GM18873 (cell line): ENCODE measurements around the gene MIPOL1.

Experiments used
- ATAC-seq: cut with Tn5 transposase; IDR thresholded peaks from one replicate; pipeline ENCODE4 v1.9.1; 2021; ENCODE audit warnings: mild to moderate bottlenecking, moderate library complexity, moderate number of reproducible peaks; ENCODE audit not compliant: unreplicated experiment, low FRiP score

The MIPOL1 gene

GRCh38 chr14:37579274-37579673 is 381.5 kb downstream of the MIPOL1 start:
- no peak for ATAC-seq

GRCh38 chr14:37580146-37580545 is 382.4 kb downstream of the MIPOL1 start:
- no peak for ATAC-seq

DNA sequence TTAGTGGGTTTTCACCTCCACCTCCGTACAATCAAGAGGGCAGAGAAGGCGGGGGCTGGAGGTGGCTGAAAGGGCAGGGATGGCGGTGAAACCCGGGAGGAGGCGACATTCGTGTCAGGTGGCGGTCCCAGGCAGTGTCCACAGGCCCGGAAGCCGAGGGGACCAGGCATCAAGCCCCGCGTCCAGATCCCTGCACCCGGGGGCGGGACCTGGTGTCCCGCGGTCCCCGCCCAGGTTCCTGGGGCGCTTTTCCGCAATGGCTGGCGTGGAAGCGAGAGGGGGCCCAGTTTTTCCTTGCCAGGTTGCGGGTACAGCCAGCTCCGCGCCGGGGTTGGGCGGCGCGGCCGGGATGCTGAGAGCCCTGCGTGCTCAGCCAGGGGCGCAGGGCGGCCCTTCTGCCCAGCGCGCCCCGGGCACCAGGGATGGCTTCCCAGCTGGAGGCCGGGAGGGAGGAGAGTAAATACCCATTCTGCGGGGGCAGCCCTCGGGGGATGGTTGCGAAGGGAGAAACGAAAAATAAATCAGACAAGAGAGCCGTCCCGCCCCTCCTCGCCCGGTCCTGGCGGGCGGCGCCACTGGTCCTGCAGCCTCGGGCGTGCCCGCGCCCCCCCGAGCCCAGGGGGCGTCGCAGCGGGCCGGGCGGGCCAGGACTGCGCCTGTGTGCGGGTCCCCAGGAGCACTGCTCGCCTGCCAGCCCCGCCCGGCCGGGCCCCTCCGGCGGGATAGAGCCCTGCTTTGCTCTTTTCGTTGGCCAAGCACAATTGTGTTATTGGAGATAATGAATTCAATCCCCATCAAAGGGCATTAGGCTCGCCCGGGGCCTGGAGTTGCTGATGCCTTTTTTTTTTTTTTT is 385.8 kb downstream of the MIPOL1 start:
- ATAC-seq, result no peak

DNA sequence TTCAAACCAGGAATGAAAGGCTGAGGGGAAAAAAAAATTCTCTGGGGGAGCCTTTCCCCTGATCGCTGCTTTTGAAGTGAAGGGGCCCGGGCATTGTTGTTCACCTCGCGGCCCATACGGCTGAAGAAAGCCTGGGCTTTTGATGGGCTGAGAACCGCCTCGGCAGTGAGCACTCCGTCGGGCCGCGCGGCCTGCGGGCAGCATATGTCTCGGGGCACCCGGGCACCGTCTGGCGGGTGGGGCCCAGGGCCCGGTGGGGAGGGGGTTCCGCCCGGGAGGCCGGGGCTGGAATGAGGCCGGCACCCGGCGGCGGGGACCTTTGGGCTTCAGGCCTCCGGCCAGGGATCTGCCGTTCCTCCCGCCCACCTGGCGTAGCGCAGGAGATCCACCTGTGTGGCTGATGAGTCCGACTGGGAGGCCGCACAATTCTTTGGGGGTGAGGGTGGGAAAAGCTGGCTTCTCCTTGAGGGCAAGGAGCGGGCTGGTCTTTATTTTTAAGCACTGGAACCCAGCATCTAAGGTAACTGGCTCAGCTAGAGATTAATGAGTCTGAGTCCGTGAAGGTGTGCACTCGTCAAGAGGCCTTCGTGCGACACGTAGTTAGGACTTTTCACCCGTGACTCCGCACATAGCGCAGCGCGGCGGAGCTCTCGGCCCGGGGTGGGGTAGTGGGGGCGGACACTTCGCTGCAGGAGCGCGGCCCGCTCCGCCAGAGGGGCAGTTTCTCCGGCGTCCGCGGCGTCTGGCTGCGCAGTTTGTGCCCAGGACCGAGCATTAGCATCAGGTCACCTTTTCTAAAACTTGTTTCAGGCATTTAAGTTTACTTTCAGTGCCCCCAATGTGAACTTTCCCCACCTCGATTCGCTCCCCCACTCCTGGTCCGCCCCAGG is 386.7 kb downstream of the MIPOL1 start:
- ATAC-seq, result no peak

DNA sequence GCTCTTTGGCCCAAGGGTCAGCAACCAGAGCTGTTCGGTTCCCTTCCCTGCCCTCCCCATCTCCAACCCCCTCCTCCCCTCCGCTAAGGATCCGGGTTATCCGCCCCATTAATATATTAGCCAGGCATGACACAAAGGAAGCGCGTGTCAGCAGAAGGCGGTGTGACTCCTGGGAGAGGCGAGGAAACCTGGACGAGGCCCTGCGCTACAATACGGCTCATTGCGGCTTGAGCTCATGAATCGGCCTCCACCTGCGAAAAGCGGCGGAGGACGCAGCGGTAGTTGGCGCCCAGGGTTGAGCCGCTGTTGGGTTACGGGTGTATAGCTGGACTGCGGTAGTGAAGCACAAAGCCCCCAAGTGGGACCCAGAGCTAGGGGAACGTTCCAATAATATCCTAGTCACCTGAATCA is 387.4 kb downstream of the MIPOL1 start:
- no peak for ATAC-seq

- ATAC-seq, result no peak
These were observed 388.4 kb downstream of the MIPOL1 start for GRCh38 chr14:37585971-37586796.

DNA sequence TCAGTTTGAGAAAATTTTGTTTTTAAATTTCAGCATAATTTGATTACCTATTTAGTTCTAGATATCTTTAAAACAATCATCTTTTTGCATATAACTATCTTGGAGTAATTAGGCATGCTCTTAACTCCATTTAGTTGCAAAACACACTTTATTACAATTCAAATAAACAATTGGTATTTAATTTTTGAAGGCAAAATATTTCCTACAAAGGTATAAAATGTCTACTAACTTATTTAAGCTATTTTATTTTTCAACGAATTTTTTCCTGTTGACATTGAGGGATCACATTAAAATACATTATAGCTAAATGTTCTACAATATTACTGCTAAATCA is 389.0 kb downstream of the MIPOL1 start:
- ATAC-seq, result no peak

GRCh38 chr14:37587131-37587803 is 389.5 kb downstream of the MIPOL1 start:
- no peak for ATAC-seq

GRCh38 chr14:37587881-37588666 is 390.3 kb downstream of the MIPOL1 start:
- ATAC-seq, result no peak

DNA sequence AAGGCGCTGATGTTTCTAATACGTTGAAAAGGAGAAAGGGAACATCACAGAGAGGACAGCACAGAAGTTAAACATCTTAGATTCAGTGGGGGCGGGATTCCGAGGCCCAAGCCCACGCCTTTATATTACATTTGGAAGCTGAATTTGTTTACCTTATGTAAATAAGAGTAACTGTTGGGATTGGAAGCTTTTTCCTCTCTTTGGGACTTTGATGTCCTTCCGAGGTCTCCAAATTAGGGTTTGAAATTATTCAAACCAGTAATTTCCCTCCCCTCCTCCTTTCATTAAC is 390.9 kb downstream of the MIPOL1 start:
- no peak for ATAC-seq

GRCh38 chr14:37588956-37589714 is 391.4 kb downstream of the MIPOL1 start:
- ATAC-seq, result no peak

DNA sequence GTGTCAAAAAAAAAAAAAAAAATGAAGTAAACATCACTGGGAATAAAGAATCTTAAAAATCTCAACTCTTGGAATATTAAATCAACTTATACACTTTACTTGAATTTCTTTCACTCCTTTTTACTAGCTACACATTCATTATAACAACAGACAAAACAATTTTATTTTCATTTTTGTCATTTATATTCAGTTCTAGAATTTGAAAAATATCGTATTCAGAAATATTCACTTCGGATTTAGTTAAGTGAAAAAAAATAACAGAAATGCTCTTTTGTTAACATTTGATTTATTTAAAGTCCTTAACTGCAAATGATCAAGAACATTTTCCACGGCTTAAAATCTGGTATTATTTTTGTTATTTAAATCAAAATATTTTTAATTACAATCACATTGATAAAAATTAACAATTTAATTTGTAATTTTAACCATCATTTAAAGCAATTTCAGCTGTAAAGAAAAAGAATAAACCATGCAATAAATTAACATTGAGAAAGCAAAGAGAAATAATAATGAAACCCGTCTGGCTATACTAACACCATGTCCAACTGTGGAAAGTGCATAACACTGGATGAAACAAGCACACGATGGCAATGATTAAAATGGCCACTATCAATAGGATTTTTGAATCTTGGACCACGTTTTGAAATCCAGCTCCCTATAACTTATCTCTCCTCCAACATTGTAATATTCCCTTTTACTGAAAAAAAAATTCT is 392.1 kb downstream of the MIPOL1 start:
- no peak for ATAC-seq

GRCh38 chr14:37590428-37591139 is 392.8 kb downstream of the MIPOL1 start:
- ATAC-seq, result no peak

DNA sequence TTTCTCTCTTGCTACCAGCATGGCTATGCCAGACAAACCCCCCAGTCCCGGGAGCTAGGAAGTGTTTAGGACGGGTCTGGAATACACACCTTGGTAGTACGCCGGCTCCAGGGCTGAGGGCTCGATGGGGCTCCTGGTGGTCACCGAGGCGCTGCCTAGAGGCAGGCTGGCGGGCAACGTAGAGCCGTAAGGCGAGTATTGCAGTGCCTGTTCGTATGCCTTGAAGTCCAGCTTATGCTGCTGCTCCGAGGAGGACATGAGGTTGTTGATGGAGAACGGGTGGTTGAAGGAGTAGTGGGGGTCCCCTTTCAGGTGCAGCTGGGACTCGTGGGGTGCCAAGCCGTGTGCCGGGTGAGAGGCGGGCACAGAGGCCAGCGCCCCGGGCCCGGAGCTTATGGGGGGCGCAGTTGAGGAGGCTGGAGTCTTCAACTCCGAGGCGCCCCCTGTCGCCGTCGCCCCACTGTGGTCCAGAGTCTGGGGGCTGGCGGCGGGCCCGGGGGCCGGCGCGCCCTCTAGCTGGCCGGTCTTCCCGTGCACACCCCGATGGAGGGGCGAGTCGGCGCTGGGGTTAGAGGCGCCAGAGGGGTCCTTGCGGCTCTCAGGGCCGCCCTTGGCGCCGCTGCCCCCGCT is 393.7 kb downstream of the MIPOL1 start:
- ATAC-seq, result no peak

- ATAC-seq, result no peak
These were observed 394.3 kb downstream of the MIPOL1 start for GRCh38 chr14:37591941-37592481.

GRCh38 chr14:37592482-37593408 is 395.0 kb downstream of the MIPOL1 start:
- no peak for ATAC-seq
